Keratinocyte (primary cell): Measurements from ENCODE around the gene DESI2. TPM values are rescaled to one million over a fixed set of nuclear protein-coding genes. Genes with fewer than 3 reads are reported as not detected.

Experiments
- DNase-seq: peaks from one replicate; pipeline ENCODE4 v3.0.0-alpha.2; 2011; ENCODE audit warnings: low read depth, missing footprints, low spot score
- FAIRE-seq: peaks from 2 replicates; lab custom pipeline; 2011; peaks lifted over from hg19 to GRCh38; lab: Jason Lieb, UNC
- H2AFZ ChIP-seq: 2 replicates; pipeline ENCODE4 v1.6.0; 2012; ENCODE audit warnings: low read length, control low read depth, inconsistent platforms; ENCODE audit not compliant: control insufficient read depth
- H3K27ac ChIP-seq: 2 replicates; pipeline ENCODE4 v1.5.1; 2011; ENCODE audit warnings: low read length; ENCODE audit not compliant: control insufficient read depth, insufficient read depth
- H3K27me3 ChIP-seq: 3 replicates; pipeline ENCODE4 v1.6.0; 2011; ENCODE audit warnings: low read length; ENCODE audit not compliant: control insufficient read depth, insufficient read depth; ENCODE audit errors: extremely low read depth
- H3K36me3 ChIP-seq, 2 experiments: 2 replicates in 1 of 2; 3 replicates in 1 of 2; pipeline ENCODE4 v1.5.1; 2011; ENCODE audit warnings: low read length in 2 of 2, mild to moderate bottlenecking in 1 of 2; ENCODE audit not compliant: control insufficient read depth in 2 of 2, insufficient read depth in 2 of 2; ENCODE audit errors: extremely low read depth in 1 of 2
- H3K4me1 ChIP-seq: 3 replicates; pipeline ENCODE4 v1.5.1; 2011; ENCODE audit warnings: low read length; ENCODE audit not compliant: control insufficient read depth, insufficient read depth; ENCODE audit errors: extremely low read depth
- H3K4me2 ChIP-seq: 3 replicates; pipeline ENCODE4 v1.6.0; 2011; ENCODE audit warnings: low read depth, low read length; ENCODE audit not compliant: control insufficient read depth, insufficient read depth; ENCODE audit errors: extremely low read depth
- H3K4me3 ChIP-seq, 3 experiments: fragments of 200-600 bp in 1 of 3; sonication (generic) in 1 of 3; 2 replicates in 2 of 3; 3 replicates in 1 of 3; pipeline ENCODE4 v1.5.1; 2011 to 2016; ENCODE audit warnings: low read length in 3 of 3, mild to moderate bottlenecking in 3 of 3, control low read depth in 2 of 3, inconsistent platforms in 1 of 3, low read depth in 1 of 3, mixed read lengths in 1 of 3, mixed run types in 1 of 3, moderate library complexity in 1 of 3; ENCODE audit not compliant: control insufficient read depth in 2 of 3, insufficient read depth in 2 of 3; ENCODE audit errors: extremely low read depth in 1 of 3
- H3K79me2 ChIP-seq: 2 replicates; pipeline ENCODE4 v1.6.0; 2012; ENCODE audit warnings: low read length; ENCODE audit not compliant: control insufficient read depth, insufficient read depth
- H3K9ac ChIP-seq: 3 replicates; pipeline ENCODE4 v1.6.0; 2011; ENCODE audit warnings: low read length; ENCODE audit not compliant: control insufficient read depth, insufficient read depth; ENCODE audit errors: extremely low read depth
- H3K9me1 ChIP-seq: 3 replicates; pipeline ENCODE4 v1.6.0; 2011; ENCODE audit warnings: low read length; ENCODE audit not compliant: control insufficient read depth, insufficient read depth; ENCODE audit errors: extremely low read depth
- H3K9me3 ChIP-seq: 2 replicates; pipeline ENCODE4 v1.5.1; 2012; ENCODE audit warnings: low read depth, low read length; ENCODE audit not compliant: control insufficient read depth
- H4K20me1 ChIP-seq: 3 replicates; pipeline ENCODE4 v1.6.0; 2011; ENCODE audit warnings: low read length; ENCODE audit not compliant: control insufficient read depth, insufficient read depth; ENCODE audit errors: extremely low read depth
- EZH2 ChIP-seq: IDR thresholded peaks from one replicate; pipeline ENCODE4 v1.6.1; 2012; ENCODE audit warnings: inconsistent platforms, mild to moderate bottlenecking, low read length, moderate library complexity
- dilution Hi-C: fragments of 300-500 bp; cut with MboI; formaldehyde crosslinking; loops from one replicate; pipeline ENCODE4 v1.7.0; 2020; ENCODE audit warnings: low sequenced_read_pairs; ENCODE audit not compliant: extremely low pct_ligation_motif_present
- polyA plus RNA-seq, 5 experiments: library from polyadenylated mRNA; depleted of rRNA in 3 of 5; stranded (reverse) in 3 of 5; stranded (forward) in 1 of 5; unstranded in 1 of 5; fragments of >200 nt; gene quantifications; 1 replicate in 1 of 5; 2 replicates in 3 of 5; 3 replicates in 1 of 5; pipeline versions ENCODE4 v1.2.1 to v1.2.3, GENCODE V29; 2011 to 2012; ENCODE audit warnings: missing spikeins in 2 of 5, low read depth in 1 of 5, low replicate concordance in 1 of 5
- small RNA-seq, 3 experiments: library from RNA; depleted of rRNA; stranded (forward); fragments of <200 nt; gene quantifications; one replicate each; pipeline ENCODE3, GENCODE V24; 2012; ENCODE audit warnings: low read depth in 3 of 3, low replicate concordance in 1 of 3; ENCODE audit not compliant: insufficient read length in 3 of 3
- TF ChIP-seq, protein P1 (sequence below), 3 experiments: IDR thresholded peaks in 1 of 3; conservative IDR thresholded peaks in 1 of 3; optimal IDR thresholded peaks in 1 of 3; 2 replicates in 2 of 3; 3 replicates in 1 of 3; pipeline versions ENCODE3 to v1.5.1; 2011; ENCODE audit warnings: low read length in 3 of 3, mild to moderate bottlenecking in 3 of 3, moderate library complexity in 2 of 3, control low read depth in 1 of 3, inconsistent platforms in 1 of 3; ENCODE audit not compliant: insufficient read depth in 2 of 3; ENCODE audit errors: extremely low read depth in 1 of 3

Gene DESI2
- polyA plus RNA-seq, 1 donor (not counting 4 experiments of a cell fraction or from before 2014, with no cell fraction given): 33.9 TPM

DNA sequence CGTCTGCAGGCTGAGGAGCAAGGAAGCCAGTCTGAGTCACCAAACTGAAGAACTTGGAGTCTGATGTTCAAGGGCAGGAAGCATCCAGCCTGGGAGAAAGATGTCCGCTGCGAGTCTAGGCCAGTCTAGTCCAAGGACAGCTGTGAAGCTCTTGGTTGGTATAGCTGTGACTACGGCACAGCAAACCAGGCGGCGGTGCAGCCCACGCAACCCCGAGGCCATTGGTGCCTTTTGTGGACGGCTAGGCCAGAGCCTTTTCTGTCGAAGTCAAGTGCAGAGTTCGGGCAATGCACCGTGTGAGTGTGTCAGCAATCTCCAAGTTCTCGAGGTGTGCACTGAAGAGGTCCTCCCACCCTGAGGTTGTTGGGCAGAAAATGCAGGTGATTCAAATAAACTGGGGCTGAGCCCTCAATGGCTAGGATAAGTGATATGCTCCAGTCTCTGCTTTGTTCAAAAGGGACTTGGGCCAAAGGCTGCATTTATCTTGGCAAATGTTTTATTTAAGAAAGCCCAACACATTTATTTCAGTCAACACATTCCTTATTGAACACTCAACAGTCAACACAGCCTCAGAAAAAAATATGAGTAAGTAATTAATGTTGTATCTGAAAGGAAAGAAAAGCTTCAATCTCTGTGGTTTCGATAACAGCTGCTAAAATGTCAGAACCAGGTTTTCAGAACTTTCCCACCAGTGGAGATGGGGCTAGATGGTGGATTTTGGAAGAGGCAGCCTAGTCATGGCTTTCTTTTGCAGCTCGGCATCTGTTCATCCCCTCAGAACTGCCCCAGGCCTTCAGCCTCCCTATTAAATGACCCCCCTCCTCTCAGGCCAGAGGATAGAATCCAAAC is 104.4 kb downstream of the DESI2 start:
- Histone ChIP-seq H3K9ac (no peak overlapping the region), H3K9me1 (no peaks in the 10 kb centered on the region), H2AFZ (no peak overlapping the region), H3K9me3 (no peaks in the 10 kb centered on the region), H3K4me2 (no peak overlapping the region), H3K4me3 (no peak overlapping the region), H3K27me3 (no peaks in the 10 kb centered on the region), H3K27ac (no peak overlapping the region), H3K4me1 (no peaks in the 10 kb centered on the region), H3K79me2 (no peaks in the 10 kb centered on the region), H3K36me3 (no peaks in the 10 kb centered on the region), H4K20me1 (no peaks in the 10 kb centered on the region)
- TF ChIP-seq EZH2: no peak
- TF ChIP-seq, protein P1, sequence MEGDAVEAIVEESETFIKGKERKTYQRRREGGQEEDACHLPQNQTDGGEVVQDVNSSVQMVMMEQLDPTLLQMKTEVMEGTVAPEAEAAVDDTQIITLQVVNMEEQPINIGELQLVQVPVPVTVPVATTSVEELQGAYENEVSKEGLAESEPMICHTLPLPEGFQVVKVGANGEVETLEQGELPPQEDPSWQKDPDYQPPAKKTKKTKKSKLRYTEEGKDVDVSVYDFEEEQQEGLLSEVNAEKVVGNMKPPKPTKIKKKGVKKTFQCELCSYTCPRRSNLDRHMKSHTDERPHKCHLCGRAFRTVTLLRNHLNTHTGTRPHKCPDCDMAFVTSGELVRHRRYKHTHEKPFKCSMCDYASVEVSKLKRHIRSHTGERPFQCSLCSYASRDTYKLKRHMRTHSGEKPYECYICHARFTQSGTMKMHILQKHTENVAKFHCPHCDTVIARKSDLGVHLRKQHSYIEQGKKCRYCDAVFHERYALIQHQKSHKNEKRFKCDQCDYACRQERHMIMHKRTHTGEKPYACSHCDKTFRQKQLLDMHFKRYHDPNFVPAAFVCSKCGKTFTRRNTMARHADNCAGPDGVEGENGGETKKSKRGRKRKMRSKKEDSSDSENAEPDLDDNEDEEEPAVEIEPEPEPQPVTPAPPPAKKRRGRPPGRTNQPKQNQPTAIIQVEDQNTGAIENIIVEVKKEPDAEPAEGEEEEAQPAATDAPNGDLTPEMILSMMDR (optimal IDR thresholded peaks at IDR 0.05 in 1 of 3, IDR thresholded peaks at IDR 0.05 in 1 of 3, conservative IDR thresholded peaks at IDR 0.05 in 1 of 3; ENCODE audit: extremely low read depth in 1 of 3, insufficient read depth in 2 of 3, low read length in 3 of 3): no peak
- DNase-seq: no peak
- no peak for FAIRE-seq
- dilution Hi-C loops: no loop called here

Small RNA genes within 50 kb of the gene (small RNA-seq; reads per million reads assigned to genes)
- 0 reads per million in 3 experiments for gene AL451007.1

Other genes with a start within 250 kb of the DESI2 start
- gene ADSS2, start 201.2 kb upstream of the DESI2 start, polyA plus RNA-seq: 26.0 to 53.5 TPM (median 30.0 TPM) in 3 replicates
- 0.12 to 0.64 TPM (median 0.42 TPM) in 3 replicates for gene CATSPERE, start 191.9 kb upstream of the DESI2 start, polyA plus RNA-seq
- gene COX20, start 182.5 kb downstream of the DESI2 start, polyA plus RNA-seq: 22.6 to 66.1 TPM (median 23.9 TPM) in 3 replicates
- gene HNRNPU, start 211.4 kb downstream of the DESI2 start, polyA plus RNA-seq: 84.3 to 220 TPM (median 179 TPM) in 3 replicates